Natural killer cell (primary cell): ENCODE results near the gene TELO2. TPM values are rescaled to one million over a fixed set of nuclear protein-coding genes. Genes with fewer than 3 reads are reported as not detected.
A peak's percentile ranks its signal among the peaks of the same experiment; 100 is the strongest.

Source experiments
- ATAC-seq, 3 donors: fragments of 150-1000 bp in 2 of 3; fragments of 200-7000 bp in 1 of 3; cut with Tn5 transposase; 1 replicate in 1 of 3; 2 replicates in 2 of 3; pipeline ENCODE4 v1.10.0; 2021; ENCODE audit warnings: mild to moderate bottlenecking in 2 of 3, moderate library complexity in 2 of 3
- DNase-seq, 2 donors: peaks; one replicate each; pipeline versions ENCODE4 v3.0.0 to v3.0.0-alpha.2; 2013 to 2021; ENCODE audit warnings: mixed read lengths in 1 of 2
- H3K27ac ChIP-seq: one replicate; pipeline ENCODE4 v1.5.1; 2013; ENCODE audit warnings: mild to moderate bottlenecking, low read length
- H3K27me3 ChIP-seq: one replicate; pipeline ENCODE4 v1.6.1; 2013; ENCODE audit warnings: low read length; ENCODE audit not compliant: control insufficient read depth, insufficient read depth
- H3K36me3 ChIP-seq: one replicate; pipeline ENCODE4 v1.6.1; 2013; ENCODE audit warnings: low read length; ENCODE audit not compliant: control insufficient read depth, insufficient read depth
- H3K4me1 ChIP-seq: one replicate; pipeline ENCODE4 v1.6.1; 2013; ENCODE audit warnings: low read length; ENCODE audit not compliant: control insufficient read depth, insufficient read depth
- H3K4me3 ChIP-seq: one replicate; pipeline ENCODE4 v1.5.1; 2013; ENCODE audit warnings: low read length
- H3K9me3 ChIP-seq: one replicate; pipeline ENCODE4 v1.6.1; 2013; ENCODE audit warnings: low read length; ENCODE audit not compliant: control insufficient read depth, insufficient read depth
- H3K27ac Mint-ChIP-seq, 2 donors: one replicate each; pipeline ENCODE4 v1.8.0; 2022; ENCODE audit warnings: mild to moderate bottlenecking in 2 of 2, mixed read lengths in 2 of 2, moderate library complexity in 1 of 2
- H3K27me3 Mint-ChIP-seq, 2 donors: one replicate each; pipeline ENCODE4 v1.8.0; 2022; ENCODE audit warnings: low read depth in 2 of 2, mixed read lengths in 2 of 2
- H3K36me3 Mint-ChIP-seq: one replicate; pipeline ENCODE4 v1.8.0; 2022; ENCODE audit warnings: mixed read lengths
- H3K4me1 Mint-ChIP-seq, 2 donors: one replicate each; pipeline ENCODE4 v1.8.0; 2022; ENCODE audit warnings: mixed read lengths in 2 of 2
- H3K4me3 Mint-ChIP-seq: one replicate; pipeline ENCODE4 v1.8.0; 2022; ENCODE audit warnings: mild to moderate bottlenecking, moderate library complexity, mixed read lengths
- H3K9me3 Mint-ChIP-seq, 2 donors: one replicate each; pipeline ENCODE4 v1.8.0; 2022; ENCODE audit warnings: mixed read lengths in 2 of 2
- WGBS: methylation state at CpG from one replicate; pipeline ENCODE4 v1.1.7; 2013; ENCODE audit warnings: missing lambda C conversion rate; ENCODE audit not compliant: insufficient coverage; 5-methylcytosine and 5-hydroxymethylcytosine counted together
- intact Hi-C: fragments of 100-400 bp; cut with micrococcal nuclease; formaldehyde crosslinking; loops from one replicate; pipeline ENCODE4 v1.14.2; 2022
- total RNA-seq, 4 donors: library from RNA; stranded (reverse); fragments of 120-200 nt in 1 of 4; gene quantifications; one replicate each; pipeline versions ENCODE4 v1.2.3 to v1.2.4, GENCODE V29; 2013 to 2022
- TF ChIP-seq, protein P1 (sequence below): fragments of 200-600 bp; IDR thresholded peaks from one replicate; pipeline ENCODE4 v1.8.0; 2022; ENCODE audit warnings: antibody characterized with exemption

TELO2 gene
- total RNA-seq, 3 donors from 2014 or later (not counting 1 experiment from before 2014, with no cell fraction given) = 45.5 to 50.0 (median 46.5) TPM

- intact Hi-C loops = no loop called here
- ATAC-seq = no peak
- H3K27me3 ChIP-seq = no peaks in the 10 kb centered on the region
- Mint-ChIP-seq H3K27me3 (peaks cover 0 to 2% of the 10 kb centered on the region in 2 donors), H3K27ac (peak overlapping the region; percentile 92 to 94), H3K9me3 (no peaks in the 10 kb centered on the region), H3K4me3 (peak overlapping the region; percentile 90), H3K36me3 (no peaks in the 10 kb centered on the region), H3K4me1 (peaks cover 9 to 16% of the 10 kb centered on the region in 2 donors)
- TF ChIP-seq, protein P1, sequence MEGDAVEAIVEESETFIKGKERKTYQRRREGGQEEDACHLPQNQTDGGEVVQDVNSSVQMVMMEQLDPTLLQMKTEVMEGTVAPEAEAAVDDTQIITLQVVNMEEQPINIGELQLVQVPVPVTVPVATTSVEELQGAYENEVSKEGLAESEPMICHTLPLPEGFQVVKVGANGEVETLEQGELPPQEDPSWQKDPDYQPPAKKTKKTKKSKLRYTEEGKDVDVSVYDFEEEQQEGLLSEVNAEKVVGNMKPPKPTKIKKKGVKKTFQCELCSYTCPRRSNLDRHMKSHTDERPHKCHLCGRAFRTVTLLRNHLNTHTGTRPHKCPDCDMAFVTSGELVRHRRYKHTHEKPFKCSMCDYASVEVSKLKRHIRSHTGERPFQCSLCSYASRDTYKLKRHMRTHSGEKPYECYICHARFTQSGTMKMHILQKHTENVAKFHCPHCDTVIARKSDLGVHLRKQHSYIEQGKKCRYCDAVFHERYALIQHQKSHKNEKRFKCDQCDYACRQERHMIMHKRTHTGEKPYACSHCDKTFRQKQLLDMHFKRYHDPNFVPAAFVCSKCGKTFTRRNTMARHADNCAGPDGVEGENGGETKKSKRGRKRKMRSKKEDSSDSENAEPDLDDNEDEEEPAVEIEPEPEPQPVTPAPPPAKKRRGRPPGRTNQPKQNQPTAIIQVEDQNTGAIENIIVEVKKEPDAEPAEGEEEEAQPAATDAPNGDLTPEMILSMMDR = no peak
- H3K36me3 ChIP-seq = peaks cover 8% of the 10 kb centered on the region
- H3K27ac ChIP-seq = peak overlapping the region; percentile 88
- no peaks in the 10 kb centered on the region for H3K9me3 ChIP-seq
- 94% methylated on average over 23 of the region's 23 CpGs for WGBS
- no peak for DNase-seq
- H3K4me1 ChIP-seq = peaks cover 23% of the 10 kb centered on the region
- peak overlapping the region; percentile 86 for H3K4me3 ChIP-seq
Measured at GRCh38 chr16:1492082-1492922, 858 bp upstream of the TELO2 start.

DNA sequence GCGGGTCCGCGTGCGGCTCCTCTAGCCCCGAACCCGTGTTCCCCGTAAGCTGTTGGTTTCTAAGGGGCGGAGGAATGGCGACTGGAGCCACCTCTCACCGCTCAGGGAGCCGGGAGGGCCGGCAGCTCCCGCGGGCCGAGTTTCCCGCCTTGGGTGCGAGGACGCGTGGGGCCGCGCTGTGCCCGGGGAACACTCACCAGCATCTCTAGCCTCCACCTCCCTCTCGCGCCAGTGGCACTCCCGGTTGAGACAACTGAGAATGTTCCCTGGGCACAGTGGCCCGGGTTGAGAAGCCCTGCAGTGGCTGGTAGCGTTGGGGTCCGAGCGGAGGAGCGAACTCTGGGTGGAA, 560 bp downstream of the TELO2 start:
- H3K27ac ChIP-seq = no peak overlapping the region
- TF ChIP-seq, protein P1 = no peak
- Mint-ChIP-seq H3K36me3 (no peaks in the 10 kb centered on the region), H3K4me3 (peak overlapping the region; percentile 90), H3K27me3 (no peaks in the 10 kb centered on the region), H3K4me1 (peaks cover 9 to 16% of the 10 kb centered on the region in 2 donors), H3K27ac (peak overlapping the region in 1 of 2 donors; percentile 94), H3K9me3 (no peaks in the 10 kb centered on the region)
- 1% methylated on average over 30 of the region's 30 CpGs for WGBS
- peaks cover 8% of the 10 kb centered on the region for H3K36me3 ChIP-seq
- ATAC-seq (peak in 1 of 3 donors; percentile 2), DNase-seq (no peak)
- no peaks in the 10 kb centered on the region for H3K27me3 ChIP-seq
- peak overlapping the region; percentile 86 for H3K4me3 ChIP-seq
- intact Hi-C loops = loop anchor here (1.0 kb wide), 1 partner anchor 18 kb away; the partner anchor contains the start of gene CLCN7
- peaks cover 23% of the 10 kb centered on the region for H3K4me1 ChIP-seq
- no peaks in the 10 kb centered on the region for H3K9me3 ChIP-seq

DNA sequence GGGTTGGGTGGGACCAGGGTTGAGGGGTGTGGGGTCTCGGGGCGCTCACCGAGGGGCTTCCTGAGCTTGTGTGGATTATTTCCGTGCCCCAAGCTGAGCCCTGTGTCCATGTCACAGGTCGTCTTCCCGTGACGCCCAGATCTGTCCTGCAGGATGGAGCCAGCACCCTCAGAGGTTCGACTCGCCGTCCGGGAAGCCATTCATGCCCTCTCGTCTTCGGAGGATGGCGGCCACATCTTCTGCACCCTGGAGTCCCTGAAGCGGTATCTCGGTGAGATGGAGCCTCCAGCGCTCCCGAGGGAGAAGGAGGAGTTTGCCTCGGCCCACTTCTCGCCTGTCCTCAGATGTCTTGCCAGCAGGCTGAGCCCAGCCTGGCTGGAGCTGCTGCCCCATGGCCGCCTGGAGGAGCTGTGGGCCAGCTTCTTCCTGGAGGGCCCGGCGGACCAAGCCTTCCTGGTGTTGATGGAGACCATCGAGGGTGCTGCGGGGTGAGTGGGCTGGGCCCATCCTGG, 1.0 kb downstream of the TELO2 start:
- no peak for DNase-seq
- H3K4me1 Mint-ChIP-seq = peaks cover 9 to 16% of the 10 kb centered on the region in 2 donors
- Histone ChIP-seq H3K9me3 (no peaks in the 10 kb centered on the region), H3K27me3 (no peaks in the 10 kb centered on the region), H3K4me1 (peaks cover 23% of the 10 kb centered on the region), H3K36me3 (peaks cover 9% of the 10 kb centered on the region), H3K4me3 (peak overlapping the region; percentile 86), H3K27ac (no peak overlapping the region)
- intact Hi-C loops = no loop called here
- peak overlapping the region; percentile 90 for H3K4me3 Mint-ChIP-seq
- peak overlapping the region in 1 of 2 donors; percentile 94 for H3K27ac Mint-ChIP-seq
- no peaks in the 10 kb centered on the region for H3K27me3 Mint-ChIP-seq
- ATAC-seq = no peak
- H3K9me3 Mint-ChIP-seq = no peaks in the 10 kb centered on the region
- H3K36me3 Mint-ChIP-seq = no peaks in the 10 kb centered on the region
- 70% methylated on average over 25 of the region's 25 CpGs for WGBS
- TF ChIP-seq, protein P1 = no peak
